GM18867 (cell line): Measurements from ENCODE around the gene DNM3.
"Not testable (repeated sequence)": the region's sequence is repeated elsewhere in the genome, so short reads cannot be mapped to it uniquely, and the experiment has no call there.

Source experiments
- ATAC-seq: cut with Tn5 transposase; IDR thresholded peaks from one replicate; pipeline ENCODE4 v1.9.1; 2021; ENCODE audit warnings: mild to moderate bottlenecking, moderate library complexity; ENCODE audit not compliant: unreplicated experiment

Gene DNM3

DNA sequence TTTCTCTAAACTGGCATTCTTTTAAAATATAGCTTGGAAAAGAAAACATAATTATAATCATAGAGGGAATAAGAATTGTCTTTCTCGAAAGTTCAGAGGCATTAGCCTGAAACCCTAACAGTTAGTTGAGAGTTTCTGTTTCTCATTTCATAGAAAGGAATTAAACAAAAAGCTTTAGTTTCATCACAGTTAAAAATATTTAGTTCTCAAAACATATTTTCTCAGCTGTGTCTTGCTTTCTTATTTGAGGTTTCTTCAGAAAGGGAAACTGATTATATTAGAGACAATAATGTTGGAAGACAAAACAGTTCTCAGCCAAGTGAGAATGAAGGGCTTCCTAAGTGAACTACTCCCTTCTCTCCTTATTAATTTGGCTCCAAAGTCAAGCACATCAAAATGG is 503.8 kb downstream of the DNM3 start:
- peak; percentile 52 for ATAC-seq

DNA sequence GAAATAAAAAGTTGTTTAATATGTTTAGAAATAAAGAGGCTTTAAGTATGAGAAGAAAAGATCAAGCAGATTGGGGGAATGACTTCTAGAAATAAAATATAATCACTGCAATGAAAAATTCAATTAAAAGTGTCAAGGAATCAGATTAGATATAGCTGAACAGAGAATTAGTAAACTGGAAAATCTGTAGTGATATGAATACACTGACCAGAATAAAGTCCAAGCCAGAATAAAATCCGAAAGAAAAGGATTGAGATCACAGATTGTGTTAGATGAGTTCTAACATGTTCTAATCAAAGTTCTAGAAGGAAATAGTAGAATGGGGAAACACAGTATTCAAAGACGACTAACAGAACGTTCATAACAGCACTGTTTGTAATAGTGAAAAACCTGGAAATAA is 506.1 kb downstream of the DNM3 start:
- ATAC-seq, result no peak

GRCh38 chr1:172350856-172351255 is 509.6 kb downstream of the DNM3 start:
- no peak for ATAC-seq

- no peak for ATAC-seq
Measured at GRCh38 chr1:172351346-172351745, 510.0 kb downstream of the DNM3 start.

DNA sequence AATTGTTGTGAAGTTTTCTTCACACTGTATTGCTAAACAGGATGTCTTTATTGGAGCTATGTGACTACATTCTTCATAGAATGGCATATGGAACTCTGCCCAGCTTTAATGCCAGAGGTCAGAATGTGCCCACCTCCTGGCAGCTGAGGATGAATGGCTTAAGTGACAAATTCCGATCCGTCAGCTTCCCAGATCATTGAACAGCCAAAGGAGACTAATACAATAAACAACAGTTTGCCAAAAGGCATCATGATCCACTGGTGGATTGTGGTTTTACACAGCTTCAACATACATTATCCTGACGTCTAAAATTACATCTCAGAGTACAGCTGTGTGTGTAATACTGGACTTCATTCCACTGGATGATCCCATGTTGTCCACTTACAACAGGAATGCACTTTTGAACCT is 510.5 kb downstream of the DNM3 start:
- no peak for ATAC-seq

GRCh38 chr1:172352435-172352834 is 511.1 kb downstream of the DNM3 start:
- no peak for ATAC-seq

GRCh38 chr1:172354291-172355274 is 513.3 kb downstream of the DNM3 start:
- ATAC-seq, result no peak

DNA sequence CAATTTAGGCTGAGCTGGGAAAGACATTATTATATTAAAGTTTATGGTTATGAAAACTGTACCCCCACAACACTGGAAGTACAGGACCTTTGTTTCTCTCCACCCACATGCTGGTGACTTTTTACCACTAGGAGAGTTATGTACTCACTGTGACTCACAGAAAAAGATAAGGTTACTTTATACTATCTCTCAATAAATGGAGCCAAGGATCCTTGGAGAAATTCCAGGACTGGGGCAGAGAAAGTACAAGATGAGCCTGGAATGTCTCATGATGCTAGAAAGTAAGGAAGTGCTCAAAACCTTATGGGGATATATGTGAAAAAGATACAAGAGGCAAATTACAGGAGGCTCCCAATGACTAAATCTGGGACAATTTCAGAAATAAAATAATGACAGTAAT is 515.3 kb downstream of the DNM3 start:
- no peak for ATAC-seq

DNA sequence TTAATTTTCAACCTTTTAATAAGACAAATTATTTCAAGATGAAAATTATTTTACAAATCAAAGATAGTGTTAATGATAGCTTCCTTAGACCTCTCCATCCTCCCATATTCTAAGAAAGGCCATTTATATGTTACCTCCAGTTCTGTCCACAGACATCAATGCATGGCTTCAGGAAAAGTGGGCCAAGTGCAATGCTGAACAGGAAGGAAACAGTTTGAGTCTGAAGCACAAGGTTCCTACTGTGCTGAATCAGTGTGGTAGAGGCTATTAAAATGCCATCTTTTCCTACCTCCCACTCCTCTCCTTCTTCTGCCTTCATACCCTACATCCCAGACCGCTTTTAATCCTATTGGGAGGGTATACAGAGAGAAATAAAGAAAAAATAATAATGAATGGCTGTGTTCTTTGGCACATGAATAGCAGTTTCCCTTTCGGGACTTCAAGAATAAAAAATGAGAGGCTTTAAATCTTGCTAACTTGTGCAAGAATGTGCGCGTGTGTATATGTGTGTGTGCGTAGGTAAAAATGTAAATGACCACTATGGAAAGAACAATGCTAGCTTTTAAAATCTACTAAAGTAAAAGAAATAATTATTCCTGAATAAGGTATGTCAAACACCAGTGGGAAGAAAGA is 516.6 kb downstream of the DNM3 start:
- peak; percentile 24 for ATAC-seq

DNA sequence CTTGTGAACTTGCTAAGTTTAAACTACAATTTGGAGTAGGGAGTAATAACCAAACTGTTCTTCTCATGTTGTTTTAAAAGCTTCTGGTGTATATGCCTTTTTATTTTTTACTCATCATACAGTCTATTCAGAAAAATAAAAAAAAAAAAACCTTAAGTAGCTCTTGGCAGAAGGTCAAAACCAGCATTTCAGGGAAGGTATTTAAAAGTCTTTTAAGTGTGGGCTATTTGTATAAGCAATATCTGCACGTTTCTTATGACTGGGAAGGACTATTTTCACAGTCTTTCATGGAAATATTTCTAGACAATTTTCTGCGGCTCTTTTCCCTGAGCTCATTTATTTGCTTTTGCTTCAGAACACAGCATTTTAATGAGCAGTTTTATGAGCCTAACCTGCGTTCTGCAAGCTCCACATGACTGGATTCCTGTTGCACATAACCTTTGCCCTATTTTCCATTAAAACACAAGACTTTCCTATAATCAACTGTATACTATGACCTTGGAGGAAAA is 518.2 kb downstream of the DNM3 start:
- no peak for ATAC-seq

- no peak for ATAC-seq
Measured at GRCh38 chr1:172360511-172360910, 519.2 kb downstream of the DNM3 start.

- no peak for ATAC-seq
Measured at GRCh38 chr1:172360985-172361384, 519.7 kb downstream of the DNM3 start.

GRCh38 chr1:172363852-172364251 is 522.6 kb downstream of the DNM3 start:
- ATAC-seq, result no peak

DNA sequence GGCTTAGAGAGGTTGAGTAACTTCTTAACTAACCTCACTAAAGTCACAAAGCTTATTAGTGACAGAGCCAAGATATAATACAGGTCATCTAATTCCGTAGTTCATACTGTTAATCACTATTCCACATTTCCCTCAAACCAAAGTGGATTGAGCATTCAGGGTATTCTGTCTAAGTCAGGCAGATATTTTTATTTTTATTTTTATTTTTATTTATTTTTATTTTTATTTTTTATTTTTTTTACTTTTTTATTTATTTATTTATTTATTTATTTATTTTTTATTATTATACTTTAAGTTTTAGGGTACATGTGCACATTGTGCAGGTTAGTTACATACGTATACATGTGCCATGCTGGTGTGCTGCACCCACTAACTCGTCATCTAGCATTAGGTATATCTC is 530.3 kb downstream of the DNM3 start:
- not testable (repeated sequence) for ATAC-seq

DNA sequence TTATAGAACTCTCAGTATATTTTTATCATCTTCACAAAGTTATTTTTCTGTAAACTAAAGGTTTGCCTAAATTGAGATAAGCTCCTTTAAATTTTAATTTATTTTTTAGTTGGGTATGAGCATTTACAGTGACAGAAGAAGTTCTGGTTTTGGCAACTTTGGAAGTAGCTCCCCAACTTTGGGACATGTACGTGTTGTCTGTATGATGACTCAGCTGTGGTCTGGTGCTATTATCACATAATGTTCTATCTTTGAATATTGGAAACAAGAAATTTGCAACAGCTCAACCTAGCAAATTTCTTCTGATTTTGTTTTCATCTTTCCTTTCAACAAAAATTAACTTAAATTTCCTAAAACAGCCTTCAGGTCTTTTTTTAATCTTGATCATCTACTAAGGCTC is 532.6 kb downstream of the DNM3 start:
- no peak for ATAC-seq

GRCh38 chr1:172375211-172375631 is 533.9 kb downstream of the DNM3 start:
- ATAC-seq, result no peak

DNA sequence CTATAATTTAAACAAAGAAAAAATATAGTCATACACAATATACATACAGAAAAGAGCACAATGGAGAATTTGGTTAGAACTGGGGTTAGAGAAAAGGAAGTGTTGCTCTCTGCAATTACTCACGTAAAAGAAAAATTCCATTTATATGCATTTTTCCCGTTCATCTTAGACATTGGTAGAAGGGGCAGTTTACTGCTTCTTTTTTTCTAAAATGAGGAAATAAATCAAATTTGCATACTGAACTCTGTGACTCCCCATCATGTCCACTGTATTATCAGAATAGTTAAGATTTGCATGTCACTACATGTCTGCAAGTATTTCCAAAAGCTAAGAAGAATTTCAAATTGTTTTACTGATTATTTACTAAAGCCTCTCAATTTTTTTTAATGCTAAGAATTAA is 535.1 kb downstream of the DNM3 start:
- no peak for ATAC-seq

DNA sequence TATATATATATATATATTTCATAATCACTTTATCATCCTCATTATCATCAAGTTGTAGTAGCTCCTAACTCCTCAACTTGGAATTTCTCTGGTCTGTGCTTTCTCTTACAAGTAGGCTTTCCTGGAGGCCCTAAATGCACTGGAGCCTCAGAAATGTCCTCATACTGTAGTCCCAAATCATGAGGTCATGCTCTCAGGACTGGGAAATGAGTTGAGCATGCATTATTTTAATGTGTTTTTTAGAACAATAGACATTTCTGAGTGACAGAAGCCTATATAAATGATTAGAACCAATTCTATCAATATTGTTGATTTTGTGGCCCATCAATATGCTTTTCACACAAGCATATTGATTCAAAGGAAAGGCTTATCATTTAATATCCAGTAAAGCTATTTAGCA is 536.3 kb downstream of the DNM3 start:
- no peak for ATAC-seq

- ATAC-seq, result no peak
Measured at GRCh38 chr1:172378109-172378760, 536.9 kb downstream of the DNM3 start.

- peak; percentile 88 for ATAC-seq
Measured at GRCh38 chr1:172380441-172381244, 539.3 kb downstream of the DNM3 start.

DNA sequence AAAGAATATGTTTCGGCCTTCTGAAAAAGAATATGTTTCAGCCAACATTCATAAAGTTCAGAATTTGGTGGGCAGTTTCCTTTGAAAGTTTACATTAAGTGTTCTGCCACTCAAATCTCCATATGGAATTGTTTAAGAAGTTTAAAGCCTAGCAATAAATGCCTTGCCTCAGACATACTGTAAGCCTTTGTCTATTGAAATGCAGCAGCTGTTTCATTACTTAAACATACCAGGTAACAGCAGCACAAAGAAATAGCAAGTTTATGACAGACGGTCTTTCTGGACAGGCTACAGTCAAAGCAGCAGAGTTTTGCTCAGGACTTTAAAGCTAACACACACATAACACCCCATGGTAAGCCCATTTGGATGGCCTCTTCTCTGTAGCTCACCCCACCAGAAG is 540.6 kb downstream of the DNM3 start:
- no peak for ATAC-seq
